Loucy (cell line): ENCODE data around the gene LRRC71.

ENCODE experiments used
- CTCF ChIP-seq: fragments of 200-600 bp; sonication (generic); conservative IDR thresholded peaks from 2 replicates; pipeline ENCODE4 v1.5.1; 2014; ENCODE audit warnings: mild to moderate bottlenecking, antibody characterized with exemption, low read length
- EZH2phosphoT487 ChIP-seq: fragments of 200-600 bp; IDR thresholded peaks from 2 replicates; pipeline ENCODE4 v1.6.1; 2018; ENCODE audit warnings: antibody characterized with exemption, mild to moderate bottlenecking, moderate library complexity, borderline replicate concordance

GRCh38 chr1:156908541-156908940, 11.9 kb upstream of the LRRC71 start:
- TF ChIP-seq CTCF (no peak), EZH2phosphoT487 (no peak)
